Measurements from ENCODE around the gene REXO1.

GRCh38 chr19:1858412-1859081 is 10.3 kb upstream of the REXO1 start:
- TF ChIP-seq CTCF (conservative IDR thresholded peaks at IDR 0.05 in 1 of 2, IDR thresholded peaks at IDR 0.05 in 1 of 2; ENCODE audit: low read depth in 1 of 2, low read length in 2 of 2) (no peak), EZH2 (IDR thresholded peaks at IDR 0.05; ENCODE audit: low read length, missing control alignments) (no peak)
